HG02938 (cell line): Measurements from ENCODE around the gene PFKFB4.
A peak's percentile ranks its signal among the peaks of the same experiment; 100 is the strongest.
"Not testable (repeated sequence)": the region's sequence is repeated elsewhere in the genome, so short reads cannot be mapped to it uniquely, and the experiment has no call there.

Source experiments
- ATAC-seq: cut with Tn5 transposase; IDR thresholded peaks from one replicate; pipeline ENCODE4 v1.9.1; 2021; ENCODE audit warnings: mild to moderate bottlenecking, moderate library complexity; ENCODE audit not compliant: unreplicated experiment

Gene PFKFB4

GRCh38 chr3:48502728-48503168, 53.9 kb downstream of the PFKFB4 start:
- no peak for ATAC-seq

- ATAC-seq = no peak
Measured at GRCh38 chr3:48502121-48502520, 54.5 kb downstream of the PFKFB4 start.

- no peak for ATAC-seq
Measured at GRCh38 chr3:48501196-48501595, 55.4 kb downstream of the PFKFB4 start.

GRCh38 chr3:48500656-48501055, 55.9 kb downstream of the PFKFB4 start:
- no peak for ATAC-seq

GRCh38 chr3:48493203-48493501, 63.5 kb downstream of the PFKFB4 start:
- no peak for ATAC-seq

GRCh38 chr3:48492461-48493202, 64.0 kb downstream of the PFKFB4 start:
- no peak for ATAC-seq

GRCh38 chr3:48486952-48487351, 69.7 kb downstream of the PFKFB4 start:
- ATAC-seq = no peak

- ATAC-seq = not testable (repeated sequence)
Measured at GRCh38 chr3:48482822-48483221, 73.8 kb downstream of the PFKFB4 start.

GRCh38 chr3:48480891-48481290, 75.7 kb downstream of the PFKFB4 start:
- not testable (repeated sequence) for ATAC-seq

GRCh38 chr3:48478626-48479555, 77.7 kb downstream of the PFKFB4 start:
- no peak for ATAC-seq

- no peak for ATAC-seq
Measured at GRCh38 chr3:48477959-48478520, 78.6 kb downstream of the PFKFB4 start.

GRCh38 chr3:48476426-48477053, 80.1 kb downstream of the PFKFB4 start:
- no peak for ATAC-seq

GRCh38 chr3:48475188-48475587, 81.4 kb downstream of the PFKFB4 start:
- ATAC-seq = no peak

GRCh38 chr3:48474619-48475018, 82.0 kb downstream of the PFKFB4 start:
- ATAC-seq = no peak

GRCh38 chr3:48474031-48474430, 82.6 kb downstream of the PFKFB4 start:
- not testable (repeated sequence) for ATAC-seq

GRCh38 chr3:48473617-48473952, 83.0 kb downstream of the PFKFB4 start:
- no peak for ATAC-seq

- ATAC-seq = peak; percentile 84
Measured at GRCh38 chr3:48472923-48473616, 83.5 kb downstream of the PFKFB4 start.

- no peak for ATAC-seq
Measured at GRCh38 chr3:48472673-48472922, 84.0 kb downstream of the PFKFB4 start.

- no peak for ATAC-seq
Measured at GRCh38 chr3:48470286-48470685, 86.3 kb downstream of the PFKFB4 start.

GRCh38 chr3:48469046-48469915, 87.3 kb downstream of the PFKFB4 start:
- ATAC-seq = no peak
